ENCODE data around the gene SEC61A2.

SEC61A2 gene

GRCh38 chr10:12200850-12201249, 71.4 kb downstream of the SEC61A2 start:
- in situ Hi-C loops (cut with MboI; ENCODE audit: low sequenced_read_pairs, unreplicated experiment) = no loop called here
- no peak for DNase-seq (ENCODE audit: low spot score)
- no peak for TF ChIP-seq CTCF (IDR thresholded peaks at IDR 0.05; ENCODE audit: borderline replicate concordance, control extremely low read depth, extremely low read depth, insufficient read depth, missing control alignments)

GRCh38 chr10:12201543-12201942, 72.1 kb downstream of the SEC61A2 start:
- in situ Hi-C loops (cut with MboI; ENCODE audit: low sequenced_read_pairs, unreplicated experiment) = no loop called here
- DNase-seq (ENCODE audit: low spot score) = no peak
- no peak for TF ChIP-seq CTCF (IDR thresholded peaks at IDR 0.05; ENCODE audit: borderline replicate concordance, control extremely low read depth, extremely low read depth, insufficient read depth, missing control alignments)

- in situ Hi-C loops (cut with MboI; ENCODE audit: low sequenced_read_pairs, unreplicated experiment) = no loop called here
- TF ChIP-seq CTCF (IDR thresholded peaks at IDR 0.05; ENCODE audit: borderline replicate concordance, control extremely low read depth, extremely low read depth, insufficient read depth, missing control alignments) = no peak
- no peak for DNase-seq (ENCODE audit: low spot score)
These were observed 72.7 kb downstream of the SEC61A2 start for GRCh38 chr10:12202226-12202625.

- in situ Hi-C loops (cut with MboI; ENCODE audit: low sequenced_read_pairs, unreplicated experiment) = no loop called here
- TF ChIP-seq CTCF (IDR thresholded peaks at IDR 0.05; ENCODE audit: borderline replicate concordance, control extremely low read depth, extremely low read depth, insufficient read depth, missing control alignments) = no peak
- no peak for DNase-seq (ENCODE audit: low spot score)
These were observed 75.6 kb downstream of the SEC61A2 start for GRCh38 chr10:12205082-12205481.

GRCh38 chr10:12207114-12207513, 77.6 kb downstream of the SEC61A2 start:
- in situ Hi-C loops (cut with MboI; ENCODE audit: low sequenced_read_pairs, unreplicated experiment) = no loop called here
- no peak for DNase-seq (ENCODE audit: low spot score)
- no peak for TF ChIP-seq CTCF (IDR thresholded peaks at IDR 0.05; ENCODE audit: borderline replicate concordance, control extremely low read depth, extremely low read depth, insufficient read depth, missing control alignments)

- TF ChIP-seq CTCF (IDR thresholded peaks at IDR 0.05; ENCODE audit: borderline replicate concordance, control extremely low read depth, extremely low read depth, insufficient read depth, missing control alignments) = no peak
- DNase-seq (ENCODE audit: low spot score) = no peak
- in situ Hi-C loops (cut with MboI; ENCODE audit: low sequenced_read_pairs, unreplicated experiment) = no loop called here
These were observed 79.0 kb downstream of the SEC61A2 start for GRCh38 chr10:12208460-12208859.

- no peak for DNase-seq (ENCODE audit: low spot score)
- TF ChIP-seq CTCF (IDR thresholded peaks at IDR 0.05; ENCODE audit: borderline replicate concordance, control extremely low read depth, extremely low read depth, insufficient read depth, missing control alignments) = no peak
- in situ Hi-C loops (cut with MboI; ENCODE audit: low sequenced_read_pairs, unreplicated experiment) = no loop called here
These were observed 83.0 kb downstream of the SEC61A2 start for GRCh38 chr10:12212454-12212853.

Measured in GM13976 (cell line).